RWPE1 (cell line): ENCODE results near the gene AVPI1.
"Not testable (repeated sequence)": the region's sequence is repeated elsewhere in the genome, so short reads cannot be mapped to it uniquely, and the experiment has no call there.

Experiments
- CTCF ChIA-PET: fragments of 350-600 bp; sonication (Branson Sonifier 250); formaldehyde crosslinking; extraction: SDS; loops from one replicate; lab custom pipeline; 2021; lab: Yijun Ruan, JAX
- POLR2A ChIA-PET: fragments of 400-600 bp; formaldehyde crosslinking; extraction: SDS; loops from one replicate; lab custom pipeline; 2020; ENCODE audit warnings: antibody characterized with exemption; ENCODE audit not compliant: low non-redundant PET; lab: Yijun Ruan, JAX
- DNase-seq: peaks from one replicate; pipeline ENCODE4 v3.0.0; 2012; ENCODE audit warnings: low spot score
- H3K27ac ChIP-seq: fragments of 450-650 bp; 2 replicates; pipeline ENCODE4 v1.5.1; 2017
- CTCF ChIP-seq: fragments of 450-650 bp; conservative IDR thresholded peaks from 2 replicates; pipeline ENCODE4 v1.5.1; 2017; ENCODE audit warnings: low read depth, mild to moderate bottlenecking

AVPI1 gene

GRCh38 chr10:97666992-97667391, 20.0 kb downstream of the AVPI1 start:
- CTCF ChIA-PET: interaction anchor here (1.2 kb wide), 1 partner anchor 95 kb away, joined by 3 read pairs; no protein-coding TSS in a partner anchor
- no peak for DNase-seq
- no peak for TF ChIP-seq CTCF
- POLR2A ChIA-PET: no interaction called here
- no peak overlapping the region for H3K27ac ChIP-seq

- TF ChIP-seq CTCF: no peak
- no peak for DNase-seq
- H3K27ac ChIP-seq: no peak overlapping the region
- CTCF ChIA-PET: no interaction called here
- POLR2A ChIA-PET: no interaction called here
These were observed 22.7 kb downstream of the AVPI1 start for GRCh38 chr10:97664282-97664850.

DNA sequence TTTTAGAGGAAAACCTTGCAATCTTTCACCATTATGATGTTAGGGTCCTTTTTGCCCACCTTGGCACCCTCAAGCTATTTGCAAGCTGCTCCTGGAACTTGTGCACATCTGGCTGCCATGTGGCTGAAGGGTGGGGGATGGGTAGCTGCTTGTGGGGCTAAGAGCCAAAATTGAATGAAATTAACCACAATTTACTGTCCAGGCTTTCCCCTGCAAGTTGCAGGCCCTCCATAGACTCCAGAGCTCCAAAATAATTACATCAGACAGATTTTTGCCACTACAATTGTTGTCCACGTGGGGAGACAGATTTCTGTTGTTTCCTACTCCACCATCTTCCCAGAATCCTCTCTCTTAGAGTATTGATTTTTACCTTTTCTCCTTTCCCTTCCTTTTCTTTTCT, 27.5 kb downstream of the AVPI1 start:
- ChIA-PET CTCF (no interaction called here), POLR2A (no interaction called here)
- TF ChIP-seq CTCF: no peak
- no peak for DNase-seq
- peak overlapping the region; percentile 73 for H3K27ac ChIP-seq

DNA sequence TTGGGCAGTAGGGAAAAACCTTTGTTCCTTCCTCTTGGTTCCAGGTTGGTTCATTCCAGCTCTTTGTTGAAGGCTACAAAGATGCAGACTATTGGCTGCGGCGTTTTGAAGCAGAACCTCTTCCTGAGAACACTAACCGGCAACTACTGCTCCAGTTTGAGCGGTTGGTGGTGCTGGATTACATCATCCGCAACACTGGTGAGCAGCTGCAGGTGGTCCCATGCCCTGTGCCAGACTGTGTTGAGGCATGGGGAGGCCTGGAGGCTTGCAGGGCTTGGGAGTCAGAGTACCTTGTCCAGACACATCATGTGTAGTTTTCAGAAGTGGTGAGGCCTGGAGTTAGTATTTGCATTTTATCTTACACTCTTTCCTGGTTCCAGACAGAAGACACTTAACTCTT, 30.3 kb downstream of the AVPI1 start:
- CTCF ChIA-PET: no interaction called here
- no peak for DNase-seq
- peak overlapping the region; percentile 27 for H3K27ac ChIP-seq
- TF ChIP-seq CTCF: no peak
- POLR2A ChIA-PET: no interaction called here

DNA sequence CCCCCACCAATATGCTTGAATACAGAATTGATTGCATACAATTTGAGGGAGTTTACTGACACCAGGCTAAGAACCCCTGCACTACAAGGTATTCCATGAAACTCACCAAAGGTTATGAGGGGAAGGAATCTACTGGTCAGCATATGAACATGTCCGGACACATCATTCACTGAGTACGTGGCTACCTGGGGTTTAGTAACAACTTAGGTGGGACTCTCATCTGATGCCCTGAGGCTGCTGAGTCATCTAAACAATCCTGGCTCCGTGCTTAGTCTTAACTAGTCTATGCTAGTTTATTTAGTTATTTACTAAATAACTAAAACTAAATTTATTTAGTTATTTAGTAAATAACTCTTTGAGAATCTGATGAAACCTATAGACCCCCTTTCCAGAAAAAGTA, 35.3 kb downstream of the AVPI1 start:
- DNase-seq: peak; percentile 99
- H3K27ac ChIP-seq: peak overlapping the region; percentile 86
- no peak for TF ChIP-seq CTCF
- ChIA-PET POLR2A (interaction anchor here (0.6 kb wide), 1 partner anchor 11 kb away, joined by 3 read pairs; no protein-coding TSS in a partner anchor), CTCF (no interaction called here)

DNA sequence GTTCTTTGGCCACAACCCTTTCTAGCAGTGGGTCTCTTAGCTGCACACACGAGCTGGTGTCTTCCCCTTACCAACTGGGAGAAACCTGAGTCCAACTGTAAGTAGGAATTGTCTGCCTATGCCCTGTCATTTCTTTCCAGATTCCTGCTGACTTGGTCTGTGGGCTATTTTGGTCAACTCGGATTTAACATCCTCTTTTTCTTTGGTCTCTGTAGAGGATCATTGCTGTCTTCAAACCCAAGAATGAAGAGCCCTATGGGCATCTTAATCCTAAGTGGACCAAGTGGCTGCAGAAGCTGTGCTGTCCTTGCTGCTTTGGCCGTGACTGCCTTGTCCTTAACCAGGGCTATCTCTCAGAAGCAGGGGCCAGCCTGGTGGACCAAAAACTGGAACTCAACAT, 36.3 kb downstream of the AVPI1 start:
- peak overlapping the region; percentile 91 for H3K27ac ChIP-seq
- DNase-seq: no peak
- POLR2A ChIA-PET: no interaction called here
- no peak for TF ChIP-seq CTCF
- CTCF ChIA-PET: no interaction called here

GRCh38 chr10:97649405-97649750, 37.7 kb downstream of the AVPI1 start:
- DNase-seq: not testable (repeated sequence)
- peak overlapping the region; percentile 91 for H3K27ac ChIP-seq

More at GRCh38 chr10:97649405-97649750, 37.7 kb downstream of the AVPI1 start:
- POLR2A ChIA-PET, CTCF ChIA-PET: not testable (repeated sequence)
